Measurements from ENCODE around the gene STIM1. TPM values are rescaled to one million over a fixed set of nuclear protein-coding genes. Genes with fewer than 3 reads are reported as not detected.

STIM1 gene
- total RNA-seq, 1 experiment from 2014 or later: 15.2 TPM

GRCh38 chr11:3822312-3822711 is 33.2 kb upstream of the STIM1 start:
- H2BK120ac ChIP-seq (ENCODE audit: low read depth, low read length, poor library complexity, severe bottlenecking): no peak overlapping the region
- H3K56ac ChIP-seq (ENCODE audit: insufficient read length, low read depth, low read length): no peak overlapping the region
- no peak overlapping the region for H3K27ac Mint-ChIP-seq
- no peak overlapping the region for H3K14ac ChIP-seq (ENCODE audit: insufficient read depth, low read length)
- no peaks in the 10 kb centered on the region for H3K23me2 ChIP-seq (ENCODE audit: insufficient read length, low read depth, low read length, poor library complexity, severe bottlenecking)
- peaks cover 34% of the 10 kb centered on the region in 2 experiments for H3K4me1 Mint-ChIP-seq
- H3K9ac ChIP-seq (ENCODE audit: extremely low read depth, insufficient read length, low read length): no peak overlapping the region
- no peak overlapping the region for H3K18ac ChIP-seq (ENCODE audit: insufficient read length, low read depth, low read length)
- DNase-seq: no peak
- TF ChIP-seq CTCF (conservative IDR thresholded peaks at IDR 0.05): no peak
- H4K91ac ChIP-seq (ENCODE audit: insufficient read length, low read depth, low read length): no peak overlapping the region
- H2AFZ ChIP-seq (ENCODE audit: low read length): no peak overlapping the region
- no peak overlapping the region for H2BK20ac ChIP-seq (ENCODE audit: low read depth, low read length, poor library complexity, severe bottlenecking)
- no peak overlapping the region for H2BK15ac ChIP-seq (ENCODE audit: low read depth, low read length)
- H3K4me3 Mint-ChIP-seq: no peak overlapping the region
- no peak overlapping the region for H3K4me2 ChIP-seq (ENCODE audit: insufficient read depth, insufficient read length, low read length)
- no peak overlapping the region for H4K5ac ChIP-seq (ENCODE audit: insufficient read length, low read depth, low read length)
- no CpG with 5 or more reads among the region's 7 CpGs for WGBS (ENCODE audit: extremely low coverage, insufficient read length, low lambda C conversion rate)
- no peak overlapping the region for H3K27ac ChIP-seq (ENCODE audit: insufficient read length, low read depth, low read length)
- no peaks in the 10 kb centered on the region for H3K27me3 ChIP-seq (ENCODE audit: insufficient read depth, low read length)
- no peak overlapping the region for H4K8ac ChIP-seq (replicated peaks; ENCODE audit: insufficient read length, low read depth, low read length)
- peaks cover 18 to 39% (median 36%) of the 10 kb centered on the region in 3 experiments for H3K36me3 Mint-ChIP-seq (ENCODE audit: insufficient read depth in 1 of 3, low read depth in 3 of 3)
- H3T11ph ChIP-seq (ENCODE audit: low read length): no peak overlapping the region
- no peaks in the 10 kb centered on the region for H3K79me1 ChIP-seq (ENCODE audit: insufficient read depth, low read depth, low read length, poor library complexity, severe bottlenecking)
- H2BK12ac ChIP-seq (ENCODE audit: insufficient read length, low read depth, low read length): no peak overlapping the region
- no peak overlapping the region for H2AK5ac ChIP-seq (ENCODE audit: insufficient read length, low read length)
- H3K9me3 Mint-ChIP-seq: no peaks in the 10 kb centered on the region
- H3K27me3 Mint-ChIP-seq (ENCODE audit: low read depth): no peaks in the 10 kb centered on the region
- H2BK5ac ChIP-seq (ENCODE audit: insufficient read length, low read length): no peak overlapping the region
- H3K4me1 ChIP-seq (ENCODE audit: insufficient read depth, low read length): peaks cover 13% of the 10 kb centered on the region; the same call in 1 of the 2 replicates
- H3K4ac ChIP-seq (ENCODE audit: low read depth, low read length): no peak overlapping the region
- H4K20me1 ChIP-seq (ENCODE audit: control insufficient read depth, insufficient read depth, insufficient read length): no peaks in the 10 kb centered on the region
- no peak overlapping the region for H3K23ac ChIP-seq (ENCODE audit: insufficient read length, low read depth, low read length)
- no peaks in the 10 kb centered on the region for H3K79me2 ChIP-seq (ENCODE audit: insufficient read depth, low read length)
- H3K9me3 ChIP-seq (ENCODE audit: control insufficient read depth, low read depth, low read length): no peaks in the 10 kb centered on the region

Measured in H9 (cell line).